GM18519 (cell line): ENCODE measurements around the gene FAM236A.
A peak's percentile ranks its signal among the peaks of the same experiment; 100 is the strongest.
"Not testable (repeated sequence)": the region's sequence is repeated elsewhere in the genome, so short reads cannot be mapped to it uniquely, and the experiment has no call there.

Experiments used
- ATAC-seq: cut with Tn5 transposase; IDR thresholded peaks from one replicate; pipeline ENCODE4 v1.9.1; 2021; ENCODE audit warnings: mild to moderate bottlenecking, moderate library complexity; ENCODE audit not compliant: unreplicated experiment, low FRiP score

The FAM236A gene

GRCh38 chrX:72937906-72938305, at the start of gene FAM236A:
TSS of gene FAM236A (plus strand) at chrX:72938206. CDS start at chrX:72938263, 57 bp downstream.
- not testable (repeated sequence) for ATAC-seq

GRCh38 chrX:72889740-72890139, 48.3 kb upstream of the FAM236A start:
- ATAC-seq, result not testable (repeated sequence)

GRCh38 chrX:72912315-72912714, 25.7 kb upstream of the FAM236A start, which contains the start of gene FAM236C:
TSS of gene FAM236C (plus strand) at chrX:72912615. CDS start at chrX:72912715, 100 bp downstream.
- not testable (repeated sequence) for ATAC-seq

- not testable (repeated sequence) for ATAC-seq
Observed at GRCh38 chrX:72916096-72916495, 21.9 kb upstream of the FAM236A start.

- ATAC-seq, result not testable (repeated sequence)
Observed at GRCh38 chrX:72932283-72932682, 5.7 kb upstream of the FAM236A start.

- ATAC-seq, result not testable (repeated sequence)
Observed at GRCh38 chrX:72936455-72936854, 1.6 kb upstream of the FAM236A start.

- not testable (repeated sequence) for ATAC-seq
Observed at GRCh38 chrX:72936882-72937455, 1.0 kb upstream of the FAM236A start.

- not testable (repeated sequence) for ATAC-seq
Observed at GRCh38 chrX:72942272-72942671, 4.3 kb downstream of the FAM236A start.

GRCh38 chrX:72943035-72943818, 5.2 kb downstream of the FAM236A start:
- peak; percentile 79 for ATAC-seq

- peak; percentile 89 for ATAC-seq
Observed at GRCh38 chrX:72943819-72944169, 5.8 kb downstream of the FAM236A start, which contains the start of gene DMRTC1. TSS of gene DMRTC1 (minus strand) at chrX:72943837. CDS start at chrX:72875694, 68,143 bp downstream.

- not testable (repeated sequence) for ATAC-seq
Observed at GRCh38 chrX:72959971-72960370, 22.0 kb downstream of the FAM236A start.

- not testable (repeated sequence) for ATAC-seq
Observed at GRCh38 chrX:72971859-72972258, 33.9 kb downstream of the FAM236A start.

GRCh38 chrX:72974885-72975284, 36.9 kb downstream of the FAM236A start:
- ATAC-seq, result not testable (repeated sequence)

GRCh38 chrX:72980894-72981469, 43.0 kb downstream of the FAM236A start:
- ATAC-seq, result not testable (repeated sequence)
